Memory B cell (primary cell): Measurements from ENCODE around the gene CPLX4.
A peak's percentile ranks its signal among the peaks of the same experiment; 100 is the strongest.

Source experiments
- ATAC-seq: fragments of 150-1000 bp; cut with Tn5 transposase; 2 replicates; pipeline ENCODE4 v1.10.0; 2021; ENCODE audit warnings: low read depth, mild to moderate bottlenecking, moderate library complexity
- DNase-seq, 2 donors: peaks; one replicate each; pipeline ENCODE4 v3.0.0; 2022; ENCODE audit warnings: low spot score in 2 of 2
- H3K27ac Mint-ChIP-seq: one replicate; pipeline ENCODE4 v1.8.0; 2022; ENCODE audit warnings: mild to moderate bottlenecking, moderate library complexity, mixed read lengths
- H3K27me3 Mint-ChIP-seq: one replicate; pipeline ENCODE4 v1.8.0; 2022; ENCODE audit warnings: mixed read lengths
- H3K36me3 Mint-ChIP-seq: one replicate; pipeline ENCODE4 v1.8.0; 2022; ENCODE audit warnings: mild to moderate bottlenecking, mixed read lengths
- H3K4me1 Mint-ChIP-seq: one replicate; pipeline ENCODE4 v1.8.0; 2022; ENCODE audit warnings: mixed read lengths
- H3K4me3 Mint-ChIP-seq: one replicate; pipeline ENCODE4 v1.8.0; 2022; ENCODE audit warnings: mild to moderate bottlenecking, moderate library complexity, mixed read lengths
- H3K9me3 Mint-ChIP-seq: one replicate; pipeline ENCODE4 v1.8.0; 2022; ENCODE audit warnings: mixed read lengths

Gene CPLX4

GRCh38 chr18:59332986-59333385, 14.5 kb upstream of the CPLX4 start:
- DNase-seq (no peak), ATAC-seq (no peak)
- H3K27ac Mint-ChIP-seq: no peak overlapping the region
- H3K36me3 Mint-ChIP-seq: peaks cover 49% of the 10 kb centered on the region
- H3K9me3 Mint-ChIP-seq: no peaks in the 10 kb centered on the region
- no peak overlapping the region for H3K4me3 Mint-ChIP-seq
- no peaks in the 10 kb centered on the region for H3K4me1 Mint-ChIP-seq
- no peaks in the 10 kb centered on the region for H3K27me3 Mint-ChIP-seq

GRCh38 chr18:59328683-59329082, 10.2 kb upstream of the CPLX4 start:
- Mint-ChIP-seq H3K4me3 (no peak overlapping the region), H3K27me3 (no peaks in the 10 kb centered on the region), H3K4me1 (no peaks in the 10 kb centered on the region), H3K27ac (no peak overlapping the region), H3K9me3 (no peaks in the 10 kb centered on the region), H3K36me3 (peaks cover 36% of the 10 kb centered on the region)
- ATAC-seq (no peak), DNase-seq (no peak)

GRCh38 chr18:59325965-59326364, 7.5 kb upstream of the CPLX4 start:
- Mint-ChIP-seq H3K27me3 (peaks cover under 1% of the 10 kb centered on the region), H3K27ac (no peak overlapping the region), H3K4me3 (no peak overlapping the region), H3K9me3 (no peaks in the 10 kb centered on the region), H3K36me3 (peaks cover 23% of the 10 kb centered on the region), H3K4me1 (no peaks in the 10 kb centered on the region)
- no peak for DNase-seq
- ATAC-seq: no peak

GRCh38 chr18:59324623-59324971, 6.1 kb upstream of the CPLX4 start:
- ATAC-seq: no peak
- DNase-seq: no peak
- Mint-ChIP-seq H3K27ac (no peak overlapping the region), H3K4me1 (no peaks in the 10 kb centered on the region), H3K4me3 (no peak overlapping the region), H3K9me3 (no peaks in the 10 kb centered on the region), H3K36me3 (peaks cover 23% of the 10 kb centered on the region), H3K27me3 (peaks cover 4% of the 10 kb centered on the region)

GRCh38 chr18:59323931-59324622, 5.6 kb upstream of the CPLX4 start:
- Mint-ChIP-seq H3K4me1 (no peaks in the 10 kb centered on the region), H3K4me3 (no peak overlapping the region), H3K27ac (no peak overlapping the region), H3K9me3 (no peaks in the 10 kb centered on the region), H3K27me3 (peaks cover 4% of the 10 kb centered on the region), H3K36me3 (peaks cover 22% of the 10 kb centered on the region)
- ATAC-seq (no peak), DNase-seq (no peak)

- Mint-ChIP-seq H3K36me3 (no peaks in the 10 kb centered on the region), H3K27me3 (peaks cover 9% of the 10 kb centered on the region), H3K4me1 (no peaks in the 10 kb centered on the region), H3K4me3 (no peak overlapping the region), H3K9me3 (no peaks in the 10 kb centered on the region), H3K27ac (no peak overlapping the region)
- ATAC-seq: no peak
- DNase-seq: no peak
Observed at GRCh38 chr18:59311631-59312030, 6.8 kb downstream of the CPLX4 start.

- H3K9me3 Mint-ChIP-seq: no peaks in the 10 kb centered on the region
- H3K4me1 Mint-ChIP-seq: no peaks in the 10 kb centered on the region
- ATAC-seq: no peak
- H3K27me3 Mint-ChIP-seq: peaks cover 15% of the 10 kb centered on the region
- H3K4me3 Mint-ChIP-seq: peak overlapping the region; percentile 61
- no peak for DNase-seq
- H3K36me3 Mint-ChIP-seq: no peaks in the 10 kb centered on the region
- H3K27ac Mint-ChIP-seq: no peak overlapping the region
Observed at GRCh38 chr18:59308938-59309260, 9.6 kb downstream of the CPLX4 start.

- Mint-ChIP-seq H3K4me1 (no peaks in the 10 kb centered on the region), H3K9me3 (no peaks in the 10 kb centered on the region), H3K4me3 (peak overlapping the region; percentile 61), H3K27me3 (peaks cover 15% of the 10 kb centered on the region), H3K27ac (no peak overlapping the region), H3K36me3 (no peaks in the 10 kb centered on the region)
- ATAC-seq (peak; percentile 88), DNase-seq (peak; percentile 60 to 75)
Observed at GRCh38 chr18:59308248-59308937, 10.1 kb downstream of the CPLX4 start.

- no peak overlapping the region for H3K4me3 Mint-ChIP-seq
- H3K9me3 Mint-ChIP-seq: no peaks in the 10 kb centered on the region
- H3K4me1 Mint-ChIP-seq: no peaks in the 10 kb centered on the region
- peaks cover 19% of the 10 kb centered on the region for H3K27me3 Mint-ChIP-seq
- ATAC-seq (no peak), DNase-seq (no peak)
- H3K36me3 Mint-ChIP-seq: no peaks in the 10 kb centered on the region
- H3K27ac Mint-ChIP-seq: no peak overlapping the region
Observed at GRCh38 chr18:59306640-59307039, 11.8 kb downstream of the CPLX4 start.

- peaks cover 16% of the 10 kb centered on the region for H3K27me3 Mint-ChIP-seq
- no peak overlapping the region for H3K27ac Mint-ChIP-seq
- ATAC-seq (no peak), DNase-seq (no peak)
- no peaks in the 10 kb centered on the region for H3K4me1 Mint-ChIP-seq
- no peaks in the 10 kb centered on the region for H3K36me3 Mint-ChIP-seq
- H3K4me3 Mint-ChIP-seq: no peak overlapping the region
- no peaks in the 10 kb centered on the region for H3K9me3 Mint-ChIP-seq
Observed at GRCh38 chr18:59305295-59305694, 13.2 kb downstream of the CPLX4 start.

GRCh38 chr18:59303656-59304195, 14.7 kb downstream of the CPLX4 start:
- DNase-seq (no peak), ATAC-seq (no peak)
- Mint-ChIP-seq H3K27ac (no peak overlapping the region), H3K4me1 (no peaks in the 10 kb centered on the region), H3K9me3 (no peaks in the 10 kb centered on the region), H3K4me3 (no peak overlapping the region), H3K27me3 (peaks cover 16% of the 10 kb centered on the region), H3K36me3 (no peaks in the 10 kb centered on the region)

- Mint-ChIP-seq H3K4me3 (no peak overlapping the region), H3K27me3 (peaks cover 16% of the 10 kb centered on the region), H3K27ac (no peak overlapping the region), H3K4me1 (no peaks in the 10 kb centered on the region), H3K36me3 (no peaks in the 10 kb centered on the region), H3K9me3 (no peaks in the 10 kb centered on the region)
- DNase-seq: no peak
- no peak for ATAC-seq
Observed at GRCh38 chr18:59303006-59303405, 15.4 kb downstream of the CPLX4 start.

GRCh38 chr18:59301929-59302328, 16.5 kb downstream of the CPLX4 start:
- no peak for ATAC-seq
- H3K4me1 Mint-ChIP-seq: no peaks in the 10 kb centered on the region
- no peaks in the 10 kb centered on the region for H3K36me3 Mint-ChIP-seq
- no peak overlapping the region for H3K27ac Mint-ChIP-seq
- no peak for DNase-seq
- H3K27me3 Mint-ChIP-seq: peaks cover 16% of the 10 kb centered on the region
- H3K9me3 Mint-ChIP-seq: no peaks in the 10 kb centered on the region
- H3K4me3 Mint-ChIP-seq: no peak overlapping the region

GRCh38 chr18:59300676-59301285, 17.7 kb downstream of the CPLX4 start:
- H3K27ac Mint-ChIP-seq: no peak overlapping the region
- peaks cover 11% of the 10 kb centered on the region for H3K27me3 Mint-ChIP-seq
- H3K9me3 Mint-ChIP-seq: no peaks in the 10 kb centered on the region
- H3K4me1 Mint-ChIP-seq: no peaks in the 10 kb centered on the region
- ATAC-seq (no peak), DNase-seq (no peak)
- H3K36me3 Mint-ChIP-seq: no peaks in the 10 kb centered on the region
- H3K4me3 Mint-ChIP-seq: no peak overlapping the region
